K562 (cell line): ENCODE results near the gene GLUL. TPM values are rescaled to one million over a fixed set of nuclear protein-coding genes. Genes with fewer than 3 reads are reported as not detected.

Source experiments
- ATAC-seq: fragments of 200-7000 bp; cut with Tn5 transposase; 3 replicates; pipeline ENCODE4 v1.9.1; 2020; ENCODE audit warnings: moderate library complexity
- BruUV-seq: library from RNA; stranded (reverse); fragments of 400-500 nt; replicated peaks from 2 replicates; lab custom pipeline; 2021; lab: Mats Ljungman, UMichigan
- CTCF ChIA-PET: fragments of 300-600 bp; formaldehyde crosslinking; extraction: SDS; loops from one replicate; lab custom pipeline; 2021; ENCODE audit warnings: low intra/inter-chr PET ratio; lab: Yijun Ruan, JAX
- POLR2A ChIA-PET: fragments of 300-600, 350-650 bp; sonication (Branson Sonifier 250); formaldehyde crosslinking; extraction: SDS; loops from one replicate; lab custom pipeline; 2021; ENCODE audit warnings: antibody characterized with exemption, inconsistent platforms; lab: Yijun Ruan, JAX
- DNase-seq, 4 experiments: peaks; one replicate each; pipeline versions ENCODE4 v3.0.0 to v3.0.0-alpha.2; 2011 to 2018; ENCODE audit warnings: low spot score in 3 of 4, mixed read lengths in 3 of 4; ENCODE audit errors: extremely low read depth in 1 of 4
- FAIRE-seq: peaks from 2 replicates; lab custom pipeline; 2011; peaks lifted over from hg19 to GRCh38; lab: Jason Lieb, UNC
- H2AFZ ChIP-seq: 2 replicates; pipeline ENCODE4 v1.6.0; 2011; ENCODE audit warnings: low read depth, low read length, control low read depth, inconsistent platforms
- H3K27ac ChIP-seq: fragments of 200-600 bp; 3 replicates; pipeline ENCODE4 v1.8.0; 2011; ENCODE audit warnings: low read depth, mild to moderate bottlenecking, control low read depth, inconsistent platforms, low read length, moderate library complexity, mixed read lengths; ENCODE audit errors: extremely low read depth
- H3K27me3 ChIP-seq, 2 experiments: fragments of 300-600 bp in 1 of 2; 2 replicates in 1 of 2; 3 replicates in 1 of 2; pipeline versions ENCODE4 v1.6.0 to v1.8.0; 2011; ENCODE audit warnings: inconsistent platforms in 2 of 2, low read length in 2 of 2, mild to moderate bottlenecking in 1 of 2, mixed read lengths in 1 of 2, moderate library complexity in 1 of 2; ENCODE audit not compliant: control insufficient read depth in 2 of 2, insufficient read depth in 2 of 2
- H3K36me3 ChIP-seq: fragments of 300-600 bp; 3 replicates; pipeline ENCODE4 v1.8.0; 2011; ENCODE audit warnings: mild to moderate bottlenecking, low read length, inconsistent platforms; ENCODE audit not compliant: control insufficient read depth, insufficient read depth
- H3K4me1 ChIP-seq, 2 experiments: fragments of 200-600 bp in 1 of 2; replicated peaks in 1 of 2; 2 replicates in 1 of 2; 3 replicates in 1 of 2; pipeline versions ENCODE4 v1.5.1 to v1.8.0; 2011; ENCODE audit warnings: inconsistent platforms in 2 of 2, low read length in 2 of 2, mild to moderate bottlenecking in 1 of 2, mixed read lengths in 1 of 2, moderate library complexity in 1 of 2; ENCODE audit not compliant: control insufficient read depth in 2 of 2, insufficient read depth in 2 of 2
- H3K4me2 ChIP-seq: 2 replicates; pipeline ENCODE4 v1.6.1; 2011; ENCODE audit warnings: low read length, control low read depth, inconsistent platforms, mixed read lengths; ENCODE audit not compliant: insufficient read depth
- H3K4me3 ChIP-seq: fragments of 200-600 bp; sonication (generic), shearing (Covaris generic); 2 replicates; pipeline ENCODE4 v1.5.1; 2016; ENCODE audit warnings: control low read depth, inconsistent platforms
- H3K79me2 ChIP-seq: fragments of 200-600 bp; 3 replicates; pipeline ENCODE4 v1.8.0; 2011; ENCODE audit warnings: low read length, inconsistent platforms; ENCODE audit not compliant: control insufficient read depth, insufficient read depth
- H3K9ac ChIP-seq, 2 experiments: 2 replicates each; pipeline versions ENCODE4 v1.6.0 to v1.6.1; 2011; ENCODE audit warnings: low read depth in 2 of 2, low read length in 2 of 2, control low read depth in 1 of 2, inconsistent platforms in 1 of 2, mild to moderate bottlenecking in 1 of 2, mixed read lengths in 1 of 2; ENCODE audit not compliant: insufficient read depth in 1 of 2
- H3K9me1 ChIP-seq: one replicate; pipeline ENCODE4 v1.6.0; 2011; ENCODE audit warnings: inconsistent platforms, mild to moderate bottlenecking, low read length, moderate library complexity; ENCODE audit not compliant: control insufficient read depth, insufficient read depth
- H3K9me3 ChIP-seq: replicated peaks from 2 replicates; pipeline ENCODE4 v1.5.1; 2011; ENCODE audit warnings: low read depth, low read length, inconsistent platforms; ENCODE audit not compliant: control insufficient read depth, insufficient read depth
- H4K20me1 ChIP-seq: replicated peaks from 2 replicates; pipeline ENCODE4 v1.6.1; 2011; ENCODE audit warnings: low read length, inconsistent platforms, mixed read lengths; ENCODE audit not compliant: control insufficient read depth, insufficient read depth
- CTBP1 ChIP-seq: fragments of 450-650 bp; IDR thresholded peaks from 2 replicates; pipeline ENCODE4 v1.6.1; 2016; ENCODE audit warnings: borderline replicate concordance
- FUS ChIP-seq: fragments of 200-400 bp; formaldehyde crosslinking; optimal IDR thresholded peaks from 2 replicates; pipeline ENCODE3; 2017; ENCODE audit warnings: low read depth, low read length
- JUNB ChIP-seq: fragments of 450-650 bp; formaldehyde crosslinking; conservative IDR thresholded peaks from 2 replicates; pipeline ENCODE4 v1.4.0; 2020; ENCODE audit warnings: mild to moderate bottlenecking
- NCOR1 ChIP-seq: fragments of 450-650 bp; IDR thresholded peaks from 2 replicates; pipeline ENCODE4 v1.6.1; 2016; ENCODE audit warnings: mild to moderate bottlenecking, moderate library complexity
- PPARD ChIP-seq: fragments of 250-450 bp; sonication (Bioruptor Pico); IDR thresholded peaks from 2 replicates; pipeline ENCODE4 v1.8.0; 2022; ENCODE audit warnings: inconsistent platforms, mild to moderate bottlenecking, moderate library complexity
- SOX6 ChIP-seq: fragments of 450-650 bp; IDR thresholded peaks from 2 replicates; pipeline ENCODE4 v1.6.1; 2014; ENCODE audit warnings: mild to moderate bottlenecking
- ZNF707 ChIP-seq: fragments of 250-450 bp; sonication (Bioruptor Pico); conservative IDR thresholded peaks from 2 replicates; pipeline ENCODE4 v1.8.0; 2022; ENCODE audit warnings: inconsistent platforms, mild to moderate bottlenecking, moderate library complexity
- WGBS: fragments of 100-300 bp; shearing (Covaris generic); methylation state at CpG from one replicate; pipeline ENCODE4 v1.1.6; 2016; ENCODE audit warnings: low coverage, mixed read lengths; ENCODE audit not compliant: insufficient coverage; ENCODE audit errors: missing lambda C conversion rate; 5-methylcytosine and 5-hydroxymethylcytosine counted together
- in situ Hi-C: fragments of 300-500 bp; cut with MboI; formaldehyde crosslinking; loops from 4 replicates; pipeline ENCODE4 v1.15.0; 2018; ENCODE audit warnings: inconsistent platforms, mixed read lengths
- intact Hi-C: fragments of 100-400 bp; cut with micrococcal nuclease; formaldehyde crosslinking; loops from 2 replicates; pipeline ENCODE4 v1.14.2; 2022
- polyA plus RNA-seq, 8 experiments: library from polyadenylated mRNA; depleted of rRNA in 4 of 8; stranded (reverse) in 5 of 8; unstranded in 3 of 8; fragments of >200 nt; fragmentation: Nextera tagmentation in 2 of 8; fragmentation: Illumina TruSeq in 1 of 8; extraction: Ambion mirVana in 2 of 8; extraction: Trizol in 1 of 8; gene quantifications; 2 replicates each; pipeline versions ENCODE4 v1.2.1 to v1.2.3, GENCODE V29; 2011 to 2014; ENCODE audit warnings: inconsistent platforms in 1 of 8, missing spikeins in 1 of 8
- total RNA-seq, 7 experiments: library from RNA; depleted of rRNA in 6 of 7; stranded (reverse); fragments of >200 nt in 6 of 7; fragmentation: Illumina TruSeq in 2 of 7; extraction: Trizol in 2 of 7; gene quantifications; 2 replicates each; pipeline versions ENCODE4 v1.2.1 to v1.2.3, GENCODE V29; 2011 to 2021; ENCODE audit warnings: low replicate concordance in 1 of 7
- TF ChIP-seq, protein P1 (sequence below): fragments of 250-450 bp; sonication (Bioruptor Pico); IDR thresholded peaks from 2 replicates; pipeline ENCODE4 v1.4.0; 2020; ENCODE audit warnings: mild to moderate bottlenecking, moderate library complexity, borderline replicate concordance

The GLUL gene
- total and polyA plus RNA-seq, 9 of the 15 experiments (the other 6 are each of a cell fraction or from before 2014, with no cell fraction given), result 1,088 to 4,222 (median 1,338) TPM

GRCh38 chr1:182374101-182374834 is 17.3 kb downstream of the GLUL start:
- no peak for DNase-seq
- H3K79me2 ChIP-seq, result no peaks in the 10 kb centered on the region
- H3K9me3 ChIP-seq, result no peaks in the 10 kb centered on the region
- in situ Hi-C loops, result no loop called here
- H2AFZ ChIP-seq, result 0 out of 2 replicates have a peak overlapping the region, but pooled peaks have one; percentile 28
- BruUV-seq, result no TSS peak
- H3K27ac ChIP-seq, result no peak overlapping the region
- no peak for FAIRE-seq
- no peak overlapping the region for H3K9ac ChIP-seq
- TF ChIP-seq ZNF707 (CRISPR knock-in tag), result no peak
- TF ChIP-seq, all 486 proteins: peak for 0
- 63% methylated on average over 5 of the region's 5 CpGs for WGBS
- Histone ChIP-seq H3K27me3 (no peaks in the 10 kb centered on the region), H4K20me1 (no peaks in the 10 kb centered on the region), H3K9me1 (no peaks in the 10 kb centered on the region), H3K4me3 (no peak overlapping the region), H3K4me2 (no peak overlapping the region), H3K4me1 (no peaks in the 10 kb centered on the region), H3K36me3 (no peaks in the 10 kb centered on the region)
- ChIA-PET CTCF (no interaction called here), POLR2A (interaction anchor here (0.9 to 5.6 kb wide), 4 partner anchors 9 to 18 kb away, joined by 4 to 53 read pairs (median 6); partner anchors contain the start of gene GLUL)
- intact Hi-C loops, result no loop called here
- ATAC-seq, result no peak

GRCh38 chr1:182370532-182370931 is 21.1 kb downstream of the GLUL start:
- TF ChIP-seq NCOR1, result no peak
- TF ChIP-seq FUS, result no peak
- no peak for TF ChIP-seq SOX6
- TF ChIP-seq JUNB (CRISPR knock-in tag), result no peak
- no peak for TF ChIP-seq PPARD (CRISPR knock-in tag)
- TF ChIP-seq CTBP1, result no peak
- TF ChIP-seq, protein P1, sequence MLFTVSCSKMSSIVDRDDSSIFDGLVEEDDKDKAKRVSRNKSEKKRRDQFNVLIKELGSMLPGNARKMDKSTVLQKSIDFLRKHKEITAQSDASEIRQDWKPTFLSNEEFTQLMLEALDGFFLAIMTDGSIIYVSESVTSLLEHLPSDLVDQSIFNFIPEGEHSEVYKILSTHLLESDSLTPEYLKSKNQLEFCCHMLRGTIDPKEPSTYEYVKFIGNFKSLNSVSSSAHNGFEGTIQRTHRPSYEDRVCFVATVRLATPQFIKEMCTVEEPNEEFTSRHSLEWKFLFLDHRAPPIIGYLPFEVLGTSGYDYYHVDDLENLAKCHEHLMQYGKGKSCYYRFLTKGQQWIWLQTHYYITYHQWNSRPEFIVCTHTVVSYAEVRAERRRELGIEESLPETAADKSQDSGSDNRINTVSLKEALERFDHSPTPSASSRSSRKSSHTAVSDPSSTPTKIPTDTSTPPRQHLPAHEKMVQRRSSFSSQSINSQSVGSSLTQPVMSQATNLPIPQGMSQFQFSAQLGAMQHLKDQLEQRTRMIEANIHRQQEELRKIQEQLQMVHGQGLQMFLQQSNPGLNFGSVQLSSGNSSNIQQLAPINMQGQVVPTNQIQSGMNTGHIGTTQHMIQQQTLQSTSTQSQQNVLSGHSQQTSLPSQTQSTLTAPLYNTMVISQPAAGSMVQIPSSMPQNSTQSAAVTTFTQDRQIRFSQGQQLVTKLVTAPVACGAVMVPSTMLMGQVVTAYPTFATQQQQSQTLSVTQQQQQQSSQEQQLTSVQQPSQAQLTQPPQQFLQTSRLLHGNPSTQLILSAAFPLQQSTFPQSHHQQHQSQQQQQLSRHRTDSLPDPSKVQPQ (CRISPR knock-in tag), result no peak
- DNase-seq (no peak), ATAC-seq (no peak), FAIRE-seq (no peak)
- H3K9me3 ChIP-seq, result no peaks in the 10 kb centered on the region
- H4K20me1 ChIP-seq, result no peaks in the 10 kb centered on the region
- no peak overlapping the region for H3K27ac ChIP-seq
- H3K4me1 ChIP-seq, result peaks cover 0 to 3% of the 10 kb centered on the region in 2 experiments; a peak in 2 of 5 replicates
- no peak overlapping the region for H2AFZ ChIP-seq
- H3K27me3 ChIP-seq, result no peaks in the 10 kb centered on the region
- no peaks in the 10 kb centered on the region for H3K36me3 ChIP-seq
- no TSS peak for BruUV-seq
- H3K9ac ChIP-seq, result no peak overlapping the region
- ChIA-PET POLR2A (interaction anchor here (0.7 to 4.0 kb wide), 5 partner anchors 11 to 221 kb away, joined by 3 to 28 read pairs (median 3); no protein-coding TSS in a partner anchor), CTCF (no interaction called here)
- no peaks in the 10 kb centered on the region for H3K79me2 ChIP-seq
- H3K9me1 ChIP-seq, result no peaks in the 10 kb centered on the region
- no peak overlapping the region for H3K4me2 ChIP-seq
- in situ Hi-C loops (no loop called here), intact Hi-C loops (no loop called here)
- 51% methylated on average over 3 of the region's 3 CpGs for WGBS
- no peak overlapping the region for H3K4me3 ChIP-seq
